Left ventricle myocardium inferior (tissue), 1 donor: ENCODE measurements around the gene OGDH. TPM values are rescaled to one million over a fixed set of nuclear protein-coding genes. Genes with fewer than 3 reads are reported as not detected.

Experiments used
- DNase-seq: peaks from one replicate; pipeline ENCODE4 v3.0.0-alpha.2; 2020
- H3K27ac ChIP-seq: fragments of 200-600 bp; replicated peaks from 2 replicates; pipeline ENCODE4 v1.8.0; 2021
- H3K27me3 ChIP-seq: fragments of 200-600 bp; 2 replicates; pipeline ENCODE4 v1.8.0; 2021; ENCODE audit warnings: low read depth
- H3K36me3 ChIP-seq: fragments of 200-600 bp; 2 replicates; pipeline ENCODE4 v1.8.0; 2021
- H3K4me1 ChIP-seq: fragments of 200-600 bp; 2 replicates; pipeline ENCODE4 v1.8.0; 2021
- H3K4me3 ChIP-seq: fragments of 200-600 bp; 2 replicates; pipeline ENCODE4 v1.8.0; 2021; ENCODE audit warnings: mild to moderate bottlenecking, moderate library complexity
- H3K9me3 ChIP-seq: fragments of 200-600 bp; replicated peaks from 2 replicates; pipeline ENCODE4 v1.8.0; 2021
- intact Hi-C: fragments of 100-400 bp; cut with micrococcal nuclease; formaldehyde crosslinking; loops from one replicate; pipeline ENCODE4 v1.11.0; 2022
- total RNA-seq: library from RNA; stranded (reverse); fragmentation: NEBNext Ultra II Directional; extraction: Animal tissue kit (Norgen Biotek cat#: 25700); gene quantifications from one replicate; pipeline ENCODE4 v1.2.1, GENCODE V29; 2021
- TF ChIP-seq, protein P1 (sequence below): fragments of 200-600 bp; IDR thresholded peaks from 2 replicates; pipeline ENCODE4 v1.8.0; 2021; ENCODE audit warnings: antibody characterized with exemption, mild to moderate bottlenecking, borderline replicate concordance
- donor health status: DM: no; HTN: yes; CAD: no; lungs with severe emphysema.

The OGDH gene
- total RNA-seq, 1 donor from 2014 or later, result 677 TPM

DNA sequence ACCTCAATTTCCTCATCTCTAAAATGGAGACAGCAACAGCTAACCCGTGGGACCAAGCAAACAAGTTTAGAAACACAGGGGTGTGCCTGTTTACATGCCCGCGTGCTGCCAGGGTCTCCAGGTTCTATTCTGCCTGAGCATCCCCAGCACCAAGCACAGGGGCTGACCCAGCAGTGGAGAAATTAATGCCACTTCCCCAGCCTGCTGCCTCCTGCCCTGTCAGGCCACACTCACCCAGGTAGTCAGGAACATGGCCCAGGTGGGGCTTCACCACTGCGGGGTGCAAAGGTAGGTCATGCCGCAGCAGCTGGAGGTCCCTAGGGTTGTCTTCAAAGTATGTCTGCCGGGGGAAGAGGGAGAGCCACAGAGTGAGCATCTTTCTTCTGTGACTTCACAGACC, 38.5 kb upstream of the OGDH start:
- Histone ChIP-seq H3K36me3 (peaks cover 89% of the 10 kb centered on the region), H3K4me1 (peaks cover 32% of the 10 kb centered on the region), H3K27ac (no peak overlapping the region), H3K9me3 (no peaks in the 10 kb centered on the region), H3K27me3 (no peaks in the 10 kb centered on the region), H3K4me3 (no peak overlapping the region)
- TF ChIP-seq, protein P1, sequence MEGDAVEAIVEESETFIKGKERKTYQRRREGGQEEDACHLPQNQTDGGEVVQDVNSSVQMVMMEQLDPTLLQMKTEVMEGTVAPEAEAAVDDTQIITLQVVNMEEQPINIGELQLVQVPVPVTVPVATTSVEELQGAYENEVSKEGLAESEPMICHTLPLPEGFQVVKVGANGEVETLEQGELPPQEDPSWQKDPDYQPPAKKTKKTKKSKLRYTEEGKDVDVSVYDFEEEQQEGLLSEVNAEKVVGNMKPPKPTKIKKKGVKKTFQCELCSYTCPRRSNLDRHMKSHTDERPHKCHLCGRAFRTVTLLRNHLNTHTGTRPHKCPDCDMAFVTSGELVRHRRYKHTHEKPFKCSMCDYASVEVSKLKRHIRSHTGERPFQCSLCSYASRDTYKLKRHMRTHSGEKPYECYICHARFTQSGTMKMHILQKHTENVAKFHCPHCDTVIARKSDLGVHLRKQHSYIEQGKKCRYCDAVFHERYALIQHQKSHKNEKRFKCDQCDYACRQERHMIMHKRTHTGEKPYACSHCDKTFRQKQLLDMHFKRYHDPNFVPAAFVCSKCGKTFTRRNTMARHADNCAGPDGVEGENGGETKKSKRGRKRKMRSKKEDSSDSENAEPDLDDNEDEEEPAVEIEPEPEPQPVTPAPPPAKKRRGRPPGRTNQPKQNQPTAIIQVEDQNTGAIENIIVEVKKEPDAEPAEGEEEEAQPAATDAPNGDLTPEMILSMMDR, result no peak
- DNase-seq, result no peak
- intact Hi-C loops, result no loop called here

DNA sequence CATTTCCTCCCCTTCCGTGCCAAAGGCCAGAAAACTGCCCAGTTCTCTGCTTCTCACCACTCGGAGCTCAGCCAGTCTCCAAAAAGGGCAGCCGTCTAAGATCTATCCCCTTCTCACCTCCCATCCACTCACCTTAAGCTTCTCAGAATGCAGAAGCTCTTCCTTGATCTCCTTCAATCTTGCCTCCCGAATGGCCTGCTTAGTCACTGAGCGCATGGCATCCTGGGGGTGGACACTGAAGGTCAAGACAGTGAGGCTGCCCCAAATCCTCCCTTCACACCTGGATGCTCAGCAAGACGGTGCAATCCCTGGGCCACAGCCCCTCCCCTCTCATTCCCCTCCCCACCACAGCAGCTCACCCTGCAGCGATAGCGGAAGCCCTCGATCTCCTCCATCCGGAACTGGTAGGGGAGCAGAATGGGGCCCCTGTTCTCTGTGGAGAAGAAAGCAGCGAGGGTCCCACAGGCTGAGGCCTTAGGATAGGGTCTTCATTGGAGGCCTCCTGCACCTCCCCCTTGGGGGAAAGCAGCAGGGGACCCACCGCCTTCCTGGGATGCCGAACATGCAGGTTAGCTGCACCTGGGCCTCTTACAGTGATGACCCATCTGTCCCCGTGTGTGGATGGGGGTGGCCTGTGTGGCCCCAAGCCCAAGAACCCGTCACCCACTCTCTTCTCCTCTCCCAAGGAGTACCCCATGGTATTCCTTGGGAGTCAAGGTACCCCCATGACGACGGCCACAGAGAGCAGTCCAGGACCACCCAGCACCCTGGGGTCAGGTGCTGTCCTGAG, 37.5 kb upstream of the OGDH start:
- no peak for DNase-seq
- Histone ChIP-seq H3K36me3 (peaks cover 87% of the 10 kb centered on the region), H3K4me1 (peaks cover 43% of the 10 kb centered on the region), H3K9me3 (no peaks in the 10 kb centered on the region), H3K4me3 (no peak overlapping the region), H3K27me3 (no peaks in the 10 kb centered on the region), H3K27ac (no peak overlapping the region)
- TF ChIP-seq, protein P1, result no peak
- intact Hi-C loops, result no loop called here

- Histone ChIP-seq H3K36me3 (peaks cover 78% of the 10 kb centered on the region), H3K27ac (no peak overlapping the region), H3K4me1 (peaks cover 48% of the 10 kb centered on the region), H3K9me3 (no peaks in the 10 kb centered on the region), H3K4me3 (no peak overlapping the region), H3K27me3 (no peaks in the 10 kb centered on the region)
- DNase-seq, result no peak
- TF ChIP-seq, protein P1, result no peak
- intact Hi-C loops, result no loop called here
Observed at GRCh38 chr7:44569959-44570358, 36.5 kb upstream of the OGDH start.

- intact Hi-C loops, result no loop called here
- Histone ChIP-seq H3K36me3 (peaks cover 53% of the 10 kb centered on the region), H3K4me1 (peaks cover 34% of the 10 kb centered on the region), H3K4me3 (peak overlapping the region; percentile 95), H3K9me3 (no peaks in the 10 kb centered on the region), H3K27ac (no peak overlapping the region), H3K27me3 (no peaks in the 10 kb centered on the region)
- DNase-seq, result no peak
- TF ChIP-seq, protein P1, result no peak
Observed at GRCh38 chr7:44572771-44573170, 33.7 kb upstream of the OGDH start.

DNA sequence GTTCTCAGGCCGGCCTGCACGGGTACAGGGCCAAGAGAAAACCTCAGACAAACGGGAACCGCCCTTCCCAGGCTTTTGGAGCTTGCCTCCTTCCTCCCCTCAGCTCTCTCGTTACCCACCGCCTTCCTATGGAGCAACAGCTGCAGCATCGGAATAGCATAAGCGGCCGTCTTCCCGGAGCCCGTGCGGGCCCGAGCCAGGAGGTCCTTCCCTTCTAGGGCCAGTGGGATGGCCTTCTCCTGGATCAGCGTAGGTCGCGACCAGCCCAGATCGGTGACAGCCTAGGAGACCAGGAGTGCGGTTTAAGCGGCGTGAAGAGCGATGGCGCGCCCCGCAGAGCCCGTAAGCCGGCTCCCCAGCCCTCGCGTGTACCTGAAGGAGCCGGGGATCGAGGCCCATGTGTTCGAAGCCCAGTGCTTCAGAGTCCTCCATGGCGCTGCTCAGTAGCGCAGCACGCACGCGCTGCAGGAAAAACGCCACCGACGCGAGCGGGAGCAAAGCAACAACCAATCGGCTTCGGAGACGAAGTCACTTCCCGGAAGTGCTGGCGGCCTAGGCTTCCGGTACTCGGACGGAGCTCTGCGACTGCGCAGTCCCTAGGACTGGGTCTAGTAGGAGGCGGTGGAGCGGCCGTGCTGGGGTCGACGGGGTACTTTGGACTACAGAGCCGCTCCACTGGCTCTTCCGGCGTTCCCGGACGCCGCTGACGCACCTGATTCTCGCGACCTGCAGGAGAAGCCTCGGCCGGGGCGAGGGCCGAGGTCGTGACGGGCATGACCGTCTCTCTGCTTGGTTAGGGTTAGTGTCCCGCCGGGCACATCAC, 32.8 kb upstream of the OGDH start, which contains the start of gene DDX56:
Gene DDX56, minus strand, starts transcription at position 445 of the 823 bp plus-strand sequence. Its CDS starts 13 bp downstream, at position 432.
- DNase-seq, result peak; percentile 93
- Histone ChIP-seq H3K27me3 (no peaks in the 10 kb centered on the region), H3K4me3 (peak within 1 kb of the TSS; percentile 95), H3K9me3 (no peaks in the 10 kb centered on the region), H3K27ac (peak within 1 kb of the TSS; percentile 90), H3K36me3 (peaks cover 53% of the 10 kb centered on the region), H3K4me1 (peaks cover 34% of the 10 kb centered on the region)
- intact Hi-C loops, result no loop called here
- TF ChIP-seq, protein P1, result no peak
